22Rv1 (cell line): ENCODE data around the gene FES.
"Not testable (repeated sequence)": the region's sequence is repeated elsewhere in the genome, so short reads cannot be mapped to it uniquely, and the experiment has no call there.

Experiments used
- ZFX ChIP-seq: fragments of 450-650 bp; IDR thresholded peaks from 2 replicates; pipeline ENCODE4 v1.6.1; 2017; ENCODE audit warnings: antibody characterized with exemption, borderline replicate concordance
- TF ChIP-seq, protein P1 (sequence below): fragments of 450-650 bp; IDR thresholded peaks from 2 replicates; pipeline ENCODE4 v1.5.1; 2017; ENCODE audit warnings: mild to moderate bottlenecking

DNA sequence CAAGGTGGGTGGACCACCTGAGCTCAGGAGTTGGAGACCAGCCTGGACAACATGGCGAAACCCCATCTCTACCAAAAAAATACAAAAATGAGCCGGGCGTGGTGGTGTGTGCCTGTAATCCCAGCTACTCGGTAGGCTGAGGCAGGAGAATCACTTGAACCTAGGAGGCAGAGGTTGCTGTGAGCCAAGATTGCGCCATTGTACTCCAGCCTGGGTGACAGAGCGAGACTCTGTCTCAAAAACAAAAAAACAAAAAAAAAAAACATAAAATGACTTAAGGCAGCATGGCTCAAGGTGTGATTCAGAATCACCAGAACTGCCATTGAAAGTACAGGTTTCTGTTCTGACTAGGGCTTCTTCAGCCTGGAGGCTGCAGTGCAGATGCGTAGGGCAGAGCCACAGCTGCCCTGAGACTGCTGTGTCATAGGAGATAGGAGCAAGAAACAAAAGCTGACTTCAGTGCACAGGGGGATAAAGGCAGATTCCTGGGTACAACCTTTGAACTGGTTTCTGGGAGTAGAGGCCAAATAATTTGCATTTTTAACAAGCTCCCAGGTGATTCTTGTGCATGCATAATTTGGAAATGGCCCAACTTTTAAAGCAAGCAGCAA, 38.5 kb downstream of the FES start:
- TF ChIP-seq, protein P1, sequence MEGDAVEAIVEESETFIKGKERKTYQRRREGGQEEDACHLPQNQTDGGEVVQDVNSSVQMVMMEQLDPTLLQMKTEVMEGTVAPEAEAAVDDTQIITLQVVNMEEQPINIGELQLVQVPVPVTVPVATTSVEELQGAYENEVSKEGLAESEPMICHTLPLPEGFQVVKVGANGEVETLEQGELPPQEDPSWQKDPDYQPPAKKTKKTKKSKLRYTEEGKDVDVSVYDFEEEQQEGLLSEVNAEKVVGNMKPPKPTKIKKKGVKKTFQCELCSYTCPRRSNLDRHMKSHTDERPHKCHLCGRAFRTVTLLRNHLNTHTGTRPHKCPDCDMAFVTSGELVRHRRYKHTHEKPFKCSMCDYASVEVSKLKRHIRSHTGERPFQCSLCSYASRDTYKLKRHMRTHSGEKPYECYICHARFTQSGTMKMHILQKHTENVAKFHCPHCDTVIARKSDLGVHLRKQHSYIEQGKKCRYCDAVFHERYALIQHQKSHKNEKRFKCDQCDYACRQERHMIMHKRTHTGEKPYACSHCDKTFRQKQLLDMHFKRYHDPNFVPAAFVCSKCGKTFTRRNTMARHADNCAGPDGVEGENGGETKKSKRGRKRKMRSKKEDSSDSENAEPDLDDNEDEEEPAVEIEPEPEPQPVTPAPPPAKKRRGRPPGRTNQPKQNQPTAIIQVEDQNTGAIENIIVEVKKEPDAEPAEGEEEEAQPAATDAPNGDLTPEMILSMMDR, result not testable (repeated sequence)
- not testable (repeated sequence) for TF ChIP-seq ZFX
